GM21737 (cell line): ENCODE data around the gene HSD17B14.
A peak's percentile ranks its signal among the peaks of the same experiment; 100 is the strongest.
"Not testable (repeated sequence)": the region's sequence is repeated elsewhere in the genome, so short reads cannot be mapped to it uniquely, and the experiment has no call there.

Source experiments
- ATAC-seq: cut with Tn5 transposase; IDR thresholded peaks from one replicate; pipeline ENCODE4 v1.9.1; 2021; ENCODE audit warnings: mild to moderate bottlenecking, moderate library complexity; ENCODE audit not compliant: unreplicated experiment

HSD17B14 gene

DNA sequence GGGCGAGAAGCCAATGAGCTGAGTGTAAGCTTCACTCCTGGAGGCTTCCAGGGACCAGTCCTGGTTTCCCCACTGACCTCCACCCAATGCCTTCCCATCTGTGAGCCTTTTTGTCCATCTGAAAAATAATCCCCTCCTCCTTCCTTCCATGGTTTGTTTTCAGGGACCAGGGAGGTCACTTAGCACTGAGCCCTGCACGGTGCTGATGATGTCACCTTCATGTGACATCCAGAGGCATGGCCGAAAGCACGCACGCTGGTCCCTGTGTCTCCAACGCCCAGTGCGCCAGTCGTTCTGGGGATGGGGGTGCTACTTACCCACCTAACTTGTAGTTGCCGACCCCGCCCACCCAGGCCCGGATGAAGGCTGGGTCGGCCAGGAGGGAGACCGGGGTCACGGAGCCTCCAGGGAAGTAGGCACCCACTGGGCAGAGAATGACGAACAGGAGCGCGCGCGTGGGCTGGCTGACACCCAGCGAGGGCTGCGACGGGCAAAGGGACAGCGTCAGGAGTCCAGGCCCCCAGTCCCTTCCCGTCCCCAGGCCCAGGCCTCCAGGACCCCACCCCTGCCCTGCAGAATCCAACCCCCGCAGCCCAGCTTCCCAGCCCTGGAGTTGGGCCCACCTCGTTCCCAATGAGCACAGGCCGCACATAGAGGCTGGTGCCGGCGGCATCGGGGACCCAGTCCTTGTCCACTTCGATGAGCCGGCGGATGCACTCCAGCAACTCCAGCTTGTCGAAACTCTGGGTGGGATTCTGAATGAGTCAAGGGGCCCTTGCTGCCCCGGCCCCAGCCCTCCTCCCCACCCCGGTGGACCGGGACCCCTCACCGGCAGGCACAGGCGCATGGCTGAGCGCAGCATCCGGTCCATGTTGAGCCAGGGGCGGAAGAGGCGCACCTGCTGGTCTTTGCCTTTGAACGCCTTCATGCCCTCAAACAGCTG, 36.7 kb downstream of the HSD17B14 start:
- no peak for ATAC-seq

DNA sequence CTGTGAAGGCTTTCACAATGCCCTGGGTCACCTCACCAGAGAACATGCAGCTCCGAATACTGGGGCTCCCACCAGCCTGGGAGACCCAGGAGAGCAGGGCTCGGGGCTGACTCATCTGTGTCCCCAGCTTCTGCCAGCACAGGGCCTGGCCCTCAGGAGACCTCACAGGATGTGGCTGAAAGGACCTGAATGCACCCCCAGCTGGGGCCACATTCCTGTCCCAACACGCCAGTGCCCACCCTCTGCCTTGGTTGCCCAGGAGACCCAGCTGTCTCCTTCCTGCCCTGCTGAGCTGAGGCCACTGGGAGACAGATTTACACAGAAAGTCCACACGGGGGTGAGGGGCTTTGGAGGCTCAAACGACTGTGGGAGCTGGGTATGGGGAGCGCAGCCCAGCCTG, 37.4 kb downstream of the HSD17B14 start:
- no peak for ATAC-seq

- no peak for ATAC-seq
Observed at GRCh38 chr19:48797103-48797502, 39.2 kb downstream of the HSD17B14 start.

DNA sequence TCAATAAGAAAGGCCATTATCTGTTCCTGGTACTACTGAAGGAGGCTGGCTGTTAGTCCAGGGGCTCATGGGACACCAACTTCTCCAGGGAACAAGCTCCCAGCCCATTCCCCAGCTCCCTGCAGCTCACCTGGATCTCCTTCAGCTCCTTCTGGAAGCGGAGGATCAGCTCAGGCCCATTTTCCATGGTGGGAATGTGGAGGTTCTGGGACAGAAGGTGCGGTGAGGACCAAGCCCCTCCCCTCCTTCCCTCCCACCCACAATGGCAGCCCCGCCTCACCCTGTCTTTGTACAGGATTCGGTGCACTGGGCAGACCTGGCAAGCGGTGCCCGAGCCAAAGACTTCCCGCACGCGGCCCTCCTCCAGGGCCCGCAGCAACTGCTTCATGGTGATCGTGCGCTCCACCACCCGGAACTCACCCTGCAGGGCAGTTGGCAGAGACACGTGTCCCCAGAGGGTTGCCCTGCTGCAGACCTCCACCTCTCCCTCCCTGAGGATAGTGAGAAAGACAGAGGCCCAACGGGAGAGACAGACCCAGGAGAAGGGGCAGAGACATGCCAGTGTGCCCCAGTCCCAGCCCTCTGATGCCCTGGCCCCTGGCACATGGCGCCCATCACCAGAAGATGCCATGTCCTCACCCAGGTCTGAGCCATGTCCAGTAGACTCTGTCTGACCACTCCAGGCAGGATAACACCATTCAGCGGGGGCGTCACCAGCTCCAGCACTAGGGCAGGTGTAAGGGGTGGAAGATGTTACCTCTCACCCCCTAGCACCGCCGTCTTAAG, 39.8 kb downstream of the HSD17B14 start:
- no peak for ATAC-seq

DNA sequence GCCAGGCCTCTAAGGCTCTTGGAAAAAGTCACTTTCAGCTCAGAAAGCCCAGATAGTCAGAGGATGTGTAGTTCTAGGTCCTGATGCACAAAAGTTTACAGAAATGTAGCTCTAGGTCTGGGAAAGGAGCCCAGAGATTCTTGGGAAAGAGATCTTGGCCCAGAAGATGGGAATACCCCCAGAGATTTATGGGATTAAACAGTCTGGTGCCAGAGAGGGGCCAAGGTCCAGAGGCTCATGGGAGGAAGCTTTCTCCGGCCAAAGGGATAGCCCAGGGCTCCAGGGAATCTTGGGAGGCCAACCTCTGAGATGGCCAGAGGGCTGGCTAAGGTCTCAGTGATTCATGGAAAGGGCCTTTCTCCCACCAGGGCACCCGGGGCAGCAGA, 40.6 kb downstream of the HSD17B14 start:
- no peak for ATAC-seq

DNA sequence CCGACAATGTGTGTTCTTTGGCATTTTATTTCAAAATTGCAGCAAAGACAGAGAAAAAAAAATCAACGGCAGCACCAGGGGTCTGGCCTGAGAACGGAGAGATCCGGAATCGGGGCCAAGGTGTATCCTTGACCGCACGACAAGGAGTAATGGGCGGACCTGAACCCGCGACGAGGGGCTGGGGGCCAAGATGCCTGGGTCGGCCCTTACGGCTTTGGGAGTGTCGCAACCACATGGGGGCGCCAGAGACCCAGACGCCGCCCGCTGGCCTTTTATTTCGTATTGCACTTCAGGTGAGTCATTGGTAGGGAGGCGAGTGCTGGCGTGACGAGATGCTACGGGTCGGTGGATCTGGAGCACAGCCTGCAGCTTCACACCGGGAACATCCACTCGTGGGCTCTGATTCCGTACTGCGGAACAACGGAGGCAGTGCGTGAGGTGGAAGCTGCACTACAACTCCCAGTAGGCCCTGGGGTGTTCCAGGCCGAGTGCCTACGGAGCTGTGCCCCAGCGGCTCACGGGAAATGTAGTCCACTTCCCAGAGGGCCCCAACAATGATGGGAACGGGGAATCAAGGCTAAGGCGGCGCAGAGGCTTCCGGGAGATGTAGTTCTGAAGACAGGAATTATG, 41.1 kb downstream of the HSD17B14 start:
- ATAC-seq, result peak; percentile 78

DNA sequence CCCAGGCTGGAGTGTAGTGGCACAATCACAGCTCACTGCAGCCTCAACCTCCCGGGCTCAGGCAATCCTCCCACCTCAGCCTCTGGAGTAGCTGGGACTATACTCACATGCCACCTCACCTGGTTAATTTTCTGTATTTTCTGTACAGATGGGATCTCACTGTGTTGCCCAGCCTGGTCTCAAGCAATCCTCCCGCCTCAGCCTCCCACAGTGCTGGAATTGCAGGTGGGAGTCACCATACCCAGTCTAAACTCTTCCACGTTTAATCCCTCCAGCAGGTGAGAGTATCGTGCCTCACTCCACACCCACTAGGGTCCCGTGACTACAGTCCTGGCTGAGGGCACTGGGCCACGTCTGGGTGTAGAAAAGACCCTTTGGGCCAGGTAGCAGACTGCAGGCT, 42.0 kb downstream of the HSD17B14 start:
- no peak for ATAC-seq

- no peak for ATAC-seq
Observed at GRCh38 chr19:48793271-48793670, 43.0 kb downstream of the HSD17B14 start.

- not testable (repeated sequence) for ATAC-seq
Observed at GRCh38 chr19:48787331-48787730, 49.0 kb downstream of the HSD17B14 start.

DNA sequence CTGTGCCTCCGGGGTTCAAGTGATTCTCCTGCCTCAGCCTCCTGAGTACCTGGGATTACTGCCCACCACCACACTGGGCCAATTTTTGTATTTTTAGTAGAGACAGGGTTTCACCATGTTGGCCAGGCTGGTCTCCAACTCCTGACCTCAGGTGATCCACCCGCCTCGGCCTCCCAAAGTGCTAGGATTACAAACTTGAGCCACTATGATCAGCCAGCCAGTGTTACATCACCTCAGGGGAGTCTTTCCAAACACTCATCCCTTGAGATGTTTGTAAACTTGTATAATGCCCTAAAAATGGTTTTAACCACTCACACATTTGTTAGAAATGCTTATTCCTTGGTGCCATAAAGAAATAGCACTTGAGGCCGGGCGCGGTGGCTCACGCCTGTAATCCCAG, 49.9 kb downstream of the HSD17B14 start:
- ATAC-seq, result not testable (repeated sequence)

GRCh38 chr19:48784527-48784926, 51.8 kb downstream of the HSD17B14 start:
- ATAC-seq, result no peak

DNA sequence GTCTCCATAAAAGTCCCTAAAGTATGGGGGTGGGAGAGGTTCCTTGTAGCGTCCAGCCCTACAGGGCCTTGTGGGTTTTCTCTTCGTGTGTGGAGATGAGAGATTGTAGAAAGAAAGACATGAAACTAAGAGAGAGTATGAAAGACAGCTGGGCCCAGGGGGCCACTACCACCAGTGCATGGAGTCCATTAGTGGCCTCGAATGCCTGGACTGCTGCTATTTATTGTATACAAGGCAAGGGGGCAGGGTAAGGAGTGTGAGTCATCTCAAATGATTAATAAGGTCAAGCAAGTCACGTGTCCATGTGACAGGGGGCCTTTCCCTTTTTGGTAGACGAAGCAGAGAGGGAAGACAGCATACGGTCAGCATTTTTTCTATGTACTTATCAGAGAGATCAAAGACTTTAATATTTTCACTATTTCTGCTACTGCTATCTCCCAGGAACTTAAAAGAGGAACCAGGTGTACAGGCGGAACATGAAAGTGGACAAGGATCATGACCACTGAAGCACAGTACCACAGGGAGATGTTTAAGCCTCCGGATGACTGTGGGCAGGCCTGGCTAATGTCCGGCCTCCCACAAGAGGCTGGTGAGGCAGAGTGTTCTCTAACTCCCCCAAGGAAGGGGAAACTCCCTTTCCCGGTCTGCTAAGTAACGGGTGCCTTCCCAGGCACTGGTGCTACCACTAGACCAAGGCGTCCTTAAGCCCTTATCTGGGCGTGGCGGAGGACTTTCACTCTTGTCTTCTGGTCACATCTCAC, 55.5 kb downstream of the HSD17B14 start:
- ATAC-seq, result no peak

- no peak for ATAC-seq
Observed at GRCh38 chr19:48779636-48780035, 56.7 kb downstream of the HSD17B14 start.

DNA sequence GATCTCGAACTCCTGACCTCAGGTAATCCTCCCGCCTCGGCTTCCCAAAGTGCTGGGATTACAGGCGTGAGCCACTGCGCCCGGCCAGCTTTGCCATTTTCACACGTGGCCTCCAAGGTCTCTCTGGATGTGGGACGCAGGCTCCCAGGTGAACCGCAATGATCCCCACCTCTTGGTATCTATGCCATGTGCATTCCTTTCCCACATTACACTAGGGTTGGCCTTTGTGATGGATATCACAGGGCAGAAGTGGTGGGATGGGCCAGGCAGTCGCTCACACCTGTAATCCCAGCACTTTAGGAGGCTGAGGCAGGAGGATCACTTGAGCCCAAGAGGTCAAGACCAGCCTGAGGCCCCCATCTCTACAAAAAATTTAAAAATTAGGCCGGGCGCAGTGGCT, 58.6 kb downstream of the HSD17B14 start:
- no peak for ATAC-seq

- no peak for ATAC-seq
Observed at GRCh38 chr19:48777139-48777538, 59.2 kb downstream of the HSD17B14 start.

DNA sequence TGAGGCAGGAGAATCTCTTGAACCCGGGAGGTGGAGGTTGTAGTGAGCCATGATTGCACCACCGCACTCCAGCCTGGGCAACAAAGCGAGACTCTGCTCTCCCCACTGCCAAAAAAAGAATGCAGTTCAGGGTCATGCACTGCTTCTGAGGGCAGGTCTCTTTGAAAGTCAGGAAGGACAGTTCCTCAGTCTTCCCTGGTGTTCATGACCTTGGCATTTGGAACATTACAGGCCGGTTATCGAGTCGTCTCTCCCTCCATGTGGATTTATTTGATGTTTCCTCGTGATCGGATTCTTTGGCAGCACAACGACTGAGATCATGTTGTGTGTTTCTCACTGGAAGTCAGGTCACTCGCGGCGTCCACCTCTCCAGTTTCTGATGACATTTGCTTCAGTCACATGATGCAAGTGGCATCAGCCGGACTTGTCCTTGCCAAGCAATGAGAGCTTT, 63.8 kb downstream of the HSD17B14 start:
- ATAC-seq, result no peak

- ATAC-seq, result no peak
Observed at GRCh38 chr19:48770734-48771472, 65.4 kb downstream of the HSD17B14 start.

DNA sequence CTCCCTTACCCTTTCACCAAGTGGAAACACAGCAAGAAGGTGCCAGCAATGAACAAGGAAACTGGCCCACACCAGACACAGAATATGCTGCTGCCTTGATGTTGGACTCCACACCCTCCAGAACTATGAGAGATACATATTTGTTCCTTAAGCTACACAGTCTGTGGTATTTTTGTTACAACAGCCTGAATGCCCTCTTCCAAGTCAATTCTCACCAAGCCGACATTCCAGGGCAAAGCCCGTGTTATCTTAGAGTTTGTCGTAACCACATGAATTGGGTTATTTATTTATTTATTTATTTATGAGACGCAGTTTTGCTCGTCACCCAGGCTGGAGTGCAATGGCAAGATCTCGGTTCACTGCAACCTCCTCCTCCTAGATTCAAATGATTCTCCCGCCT, 66.0 kb downstream of the HSD17B14 start:
- no peak for ATAC-seq

DNA sequence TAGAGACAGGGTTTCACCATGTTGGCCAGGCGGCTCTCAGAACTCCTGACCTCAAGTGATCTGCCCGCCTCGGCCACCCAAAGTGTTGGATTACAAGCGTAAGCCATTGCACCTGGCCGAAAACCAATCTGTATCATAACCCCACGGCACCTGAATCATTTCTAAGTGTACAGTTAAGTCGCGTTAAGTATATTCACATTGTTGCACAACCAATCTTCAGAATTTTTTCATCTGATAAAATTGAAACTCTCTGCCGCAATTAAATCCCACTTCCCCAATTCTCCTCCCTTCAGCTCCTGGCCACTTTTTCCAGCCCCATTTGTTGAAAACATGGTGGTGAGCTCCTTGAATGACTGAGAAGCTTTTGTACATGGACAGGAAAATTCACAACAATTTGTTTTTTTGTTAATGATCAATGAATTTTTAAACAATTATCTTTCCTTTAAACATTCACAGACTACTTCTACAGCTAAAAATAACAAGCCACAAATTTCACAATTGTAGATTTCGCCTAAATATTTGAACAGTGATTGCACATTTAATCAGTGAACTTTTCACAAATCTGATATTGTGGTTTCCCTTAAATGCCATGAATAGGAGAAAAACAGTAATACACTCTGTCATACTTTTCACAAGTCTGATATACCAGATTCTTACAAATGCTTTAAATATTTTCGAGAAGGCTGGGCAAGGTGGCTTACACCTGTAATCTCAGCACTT, 67.1 kb downstream of the HSD17B14 start:
- no peak for ATAC-seq
